ENCODE results near the gene FLOT2. TPM values are rescaled to one million over a fixed set of nuclear protein-coding genes. Genes with fewer than 3 reads are reported as not detected.
A peak's percentile ranks its signal among the peaks of the same experiment; 100 is the strongest.
"Not testable (repeated sequence)": the region's sequence is repeated elsewhere in the genome, so short reads cannot be mapped to it uniquely, and the experiment has no call there.

The FLOT2 gene
- total and polyA plus RNA-seq, 10 of the 15 experiments (the other 5 are each of a cell fraction or from before 2014, with no cell fraction given): 56.8 to 302 (median 149) TPM

GRCh38 chr17:28848667-28849066, 48.9 kb downstream of the FLOT2 start:
- intact Hi-C loops (cut with micrococcal nuclease; ENCODE audit: unreplicated experiment): loop anchor here (1.0 kb wide), 1 partner anchor 55 kb away; the partner anchor contains the start of gene DHRS13
- H3K4me2 ChIP-seq (ENCODE audit: control insufficient read depth, insufficient read depth); in situ Hi-C loops (cut with MboI); H3K79me2 ChIP-seq (ENCODE audit: control insufficient read depth, insufficient read depth, low read length); H4K20me1 ChIP-seq (ENCODE audit: control insufficient read depth, insufficient read depth); H2AFZ ChIP-seq (ENCODE audit: control insufficient read depth, low read depth, low read length); H3K4me3 ChIP-seq; H3K4me1 ChIP-seq (ENCODE audit: control insufficient read depth, insufficient read depth, low read length); H3K9ac ChIP-seq (ENCODE audit: control insufficient read depth, insufficient read depth, low read length); H3K9me3 ChIP-seq (replicated peaks; ENCODE audit: control insufficient read depth, insufficient read depth, low read length); H3K27ac ChIP-seq (ENCODE audit: control insufficient read depth, insufficient read depth); H3K27me3 ChIP-seq (replicated peaks in 1 of 2; ENCODE audit: control insufficient read depth in 2 of 2, insufficient read depth in 2 of 2, low read length in 1 of 2); DNase-seq (ENCODE audit: low read depth, low spot score); BruUV-seq (replicated peaks); FAIRE-seq; H3K36me3 ChIP-seq (ENCODE audit: control insufficient read depth in 2 of 2, insufficient read depth in 2 of 2, low read length in 1 of 2): not testable (repeated sequence)
- 76% methylated on average over 15 of the region's 15 CpGs for WGBS (ENCODE audit: insufficient coverage, insufficient replicate concordance, low lambda C conversion rate, missing lambda C conversion rate)
- RAD21 ChIA-PET (ENCODE audit: unreplicated experiment): interaction anchor here (0.7 to 3.3 kb wide), 7 partner anchors 48 to 122 kb away, joined by 3 to 16 read pairs (median 8); partner anchors contain the start of genes FLOT2 and TLCD1
- POLR2A ChIA-PET: interaction anchor here (1.3 kb wide), 1 partner anchor 9 kb away, joined by 3 read pairs; no protein-coding TSS in a partner anchor
- peak; percentile 93 for ATAC-seq
- TF ChIP-seq RAD21 (IDR thresholded peaks at IDR 0.05; ENCODE audit: insufficient read depth, low read depth, low read length) (peak; percentile 37), MEF2B (IDR thresholded peaks at IDR 0.05; ENCODE audit: partially characterized antibody, poor library complexity, severe bottlenecking) (peak; percentile 62), SMC3 (IDR thresholded peaks at IDR 0.05; ENCODE audit: borderline replicate concordance, low read length) (peak; percentile 40; the same call in 1 of the 2 replicates), CTCF (IDR thresholded peaks at IDR 0.05 in 2 of 3, conservative IDR thresholded peaks at IDR 0.05 in 1 of 3; ENCODE audit: control insufficient read depth in 2 of 3, extremely low read depth in 1 of 3, insufficient read depth in 1 of 3, low read depth in 3 of 3, low read length in 3 of 3) (peak; percentile 36 to 49 (median 40); a peak in 5 of 6 replicates)
- SMC1A ChIA-PET (ENCODE audit: uncharacterized antibody, unreplicated experiment): interaction anchor here (0.9 to 2.9 kb wide), 10 partner anchors 23 to 104 kb away, joined by 3 to 12 read pairs (median 5); no protein-coding TSS in a partner anchor
- CTCF ChIA-PET: interaction anchor here (0.5 to 3.7 kb wide), 30 partner anchors 10 to 105 kb away, joined by 3 to 57 read pairs (median 6); partner anchors contain the start of genes DHRS13, FLOT2 and PHF12

- H3K27ac ChIP-seq (ENCODE audit: control insufficient read depth, insufficient read depth); in situ Hi-C loops (cut with MboI); FAIRE-seq; H3K4me2 ChIP-seq (ENCODE audit: control insufficient read depth, insufficient read depth); RAD21 ChIA-PET (ENCODE audit: unreplicated experiment); H3K9ac ChIP-seq (ENCODE audit: control insufficient read depth, insufficient read depth, low read length); H3K9me3 ChIP-seq (replicated peaks; ENCODE audit: control insufficient read depth, insufficient read depth, low read length); H3K4me1 ChIP-seq (ENCODE audit: control insufficient read depth, insufficient read depth, low read length); DNase-seq (ENCODE audit: low read depth, low spot score); ATAC-seq; intact Hi-C loops (cut with micrococcal nuclease; ENCODE audit: unreplicated experiment); BruUV-seq (replicated peaks); CTCF ChIA-PET; H4K20me1 ChIP-seq (ENCODE audit: control insufficient read depth, insufficient read depth); H3K27me3 ChIP-seq (replicated peaks in 1 of 2; ENCODE audit: control insufficient read depth in 2 of 2, insufficient read depth in 2 of 2, low read length in 1 of 2); H3K4me3 ChIP-seq; SMC1A ChIA-PET (ENCODE audit: uncharacterized antibody, unreplicated experiment); H3K36me3 ChIP-seq (ENCODE audit: control insufficient read depth in 2 of 2, insufficient read depth in 2 of 2, low read length in 1 of 2); H2AFZ ChIP-seq (ENCODE audit: control insufficient read depth, low read depth, low read length): not testable (repeated sequence)
- 70% methylated on average over 9 of the region's 9 CpGs for WGBS (ENCODE audit: insufficient coverage, insufficient replicate concordance, low lambda C conversion rate, missing lambda C conversion rate)
- POLR2A ChIA-PET: interaction anchor here (0.6 to 0.8 kb wide), 3 partner anchors 110 to 291 kb away, joined by 3 to 5 read pairs (median 4); no protein-coding TSS in a partner anchor
- H3K79me2 ChIP-seq (ENCODE audit: control insufficient read depth, insufficient read depth, low read length): peaks cover 11% of the 10 kb centered on the region
Observed at GRCh38 chr17:28846699-28847098, 50.8 kb downstream of the FLOT2 start.

Data from GM12878 (cell line).